Measurements from ENCODE around the gene SMPDL3A.

DNA sequence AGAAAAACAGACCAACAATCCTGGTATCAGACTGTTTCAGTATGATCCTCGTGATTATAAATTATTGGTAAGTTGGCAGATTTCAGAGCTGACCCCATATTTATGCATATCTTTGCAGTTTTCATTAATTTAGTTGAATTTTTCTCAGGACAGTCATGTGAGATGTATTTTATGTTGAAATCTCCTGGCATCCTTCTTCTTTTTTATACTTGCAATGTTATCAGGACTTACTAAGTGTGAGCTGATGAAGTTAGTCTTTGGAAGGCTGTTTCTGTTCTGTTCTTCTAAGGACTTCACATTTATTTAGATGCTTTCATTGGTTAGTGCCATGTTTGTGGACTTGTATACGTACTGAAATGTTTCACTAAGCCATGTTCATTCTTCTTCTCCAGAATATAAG is 17.2 kb downstream of the SMPDL3A start:
- no peak for TF ChIP-seq EZH2 (IDR thresholded peaks at IDR 0.05; ENCODE audit: borderline replicate concordance, low read depth, low read length, severe bottlenecking)
- TF ChIP-seq, protein P1, sequence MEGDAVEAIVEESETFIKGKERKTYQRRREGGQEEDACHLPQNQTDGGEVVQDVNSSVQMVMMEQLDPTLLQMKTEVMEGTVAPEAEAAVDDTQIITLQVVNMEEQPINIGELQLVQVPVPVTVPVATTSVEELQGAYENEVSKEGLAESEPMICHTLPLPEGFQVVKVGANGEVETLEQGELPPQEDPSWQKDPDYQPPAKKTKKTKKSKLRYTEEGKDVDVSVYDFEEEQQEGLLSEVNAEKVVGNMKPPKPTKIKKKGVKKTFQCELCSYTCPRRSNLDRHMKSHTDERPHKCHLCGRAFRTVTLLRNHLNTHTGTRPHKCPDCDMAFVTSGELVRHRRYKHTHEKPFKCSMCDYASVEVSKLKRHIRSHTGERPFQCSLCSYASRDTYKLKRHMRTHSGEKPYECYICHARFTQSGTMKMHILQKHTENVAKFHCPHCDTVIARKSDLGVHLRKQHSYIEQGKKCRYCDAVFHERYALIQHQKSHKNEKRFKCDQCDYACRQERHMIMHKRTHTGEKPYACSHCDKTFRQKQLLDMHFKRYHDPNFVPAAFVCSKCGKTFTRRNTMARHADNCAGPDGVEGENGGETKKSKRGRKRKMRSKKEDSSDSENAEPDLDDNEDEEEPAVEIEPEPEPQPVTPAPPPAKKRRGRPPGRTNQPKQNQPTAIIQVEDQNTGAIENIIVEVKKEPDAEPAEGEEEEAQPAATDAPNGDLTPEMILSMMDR (IDR thresholded peaks at IDR 0.05; ENCODE audit: borderline replicate concordance, extremely low read depth, low read length, poor library complexity, severe bottlenecking): no peak

Measured in DND-41 (cell line).